ENCODE measurements around the gene PRKG1. TPM values are rescaled to one million over a fixed set of nuclear protein-coding genes. Genes with fewer than 3 reads are reported as not detected.

The PRKG1 gene
- total and polyA plus RNA-seq, 2 of the 8 experiments (the other 6 are each of a cell fraction or from before 2014, with no cell fraction given) = 4.2 to 15.2 TPM

DNA sequence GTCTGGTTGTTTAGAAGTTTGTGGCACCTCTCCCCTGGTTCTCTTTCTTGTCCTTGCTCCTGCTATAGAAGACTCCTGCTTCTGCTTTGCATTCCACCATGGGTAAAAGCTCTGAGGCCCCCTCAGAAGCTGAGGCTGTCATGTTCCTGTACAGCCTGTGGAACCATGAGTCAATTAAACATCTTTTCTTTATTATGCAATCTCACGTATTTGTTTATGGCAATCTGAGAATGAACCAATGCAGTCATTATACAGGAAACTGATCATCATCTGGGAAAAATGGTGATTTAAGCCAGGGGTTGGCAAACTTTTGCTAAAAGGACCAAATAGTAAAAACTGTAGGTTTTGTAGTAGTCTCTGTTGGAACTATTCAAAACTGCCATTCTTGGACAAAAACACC is 449.8 kb downstream of the PRKG1 start (continued):
- TF ChIP-seq BCL11A (IDR thresholded peaks at IDR 0.05; ENCODE audit: low read depth in 2 of 2, low read length in 2 of 2) (no peak), FOSL1 (IDR thresholded peaks at IDR 0.05; ENCODE audit: insufficient read depth, low read depth, low read length) (no peak), BRCA1 (IDR thresholded peaks at IDR 0.05; ENCODE audit: low read depth, low read length) (no peak), JUND (IDR thresholded peaks at IDR 0.05; ENCODE audit: low read length) (no peak), EP300 (IDR thresholded peaks at IDR 0.05; ENCODE audit: borderline replicate concordance in 1 of 2, low read depth in 2 of 2, low read length in 2 of 2) (no peak)

All from H1 (cell line).